Activated naive CD4-positive, alpha-beta T cell treated with Interleukin-2 at 50 U/mL for 16 hours (primary cell): ENCODE data around the gene CDNF.

ENCODE experiments used
- DNase-seq: peaks from one replicate; pipeline ENCODE4 v3.0.0-alpha.2; 2020

Gene CDNF

GRCh38 chr10:14784459-14785055 is 53.3 kb downstream of the CDNF start:
- no peak for DNase-seq

DNA sequence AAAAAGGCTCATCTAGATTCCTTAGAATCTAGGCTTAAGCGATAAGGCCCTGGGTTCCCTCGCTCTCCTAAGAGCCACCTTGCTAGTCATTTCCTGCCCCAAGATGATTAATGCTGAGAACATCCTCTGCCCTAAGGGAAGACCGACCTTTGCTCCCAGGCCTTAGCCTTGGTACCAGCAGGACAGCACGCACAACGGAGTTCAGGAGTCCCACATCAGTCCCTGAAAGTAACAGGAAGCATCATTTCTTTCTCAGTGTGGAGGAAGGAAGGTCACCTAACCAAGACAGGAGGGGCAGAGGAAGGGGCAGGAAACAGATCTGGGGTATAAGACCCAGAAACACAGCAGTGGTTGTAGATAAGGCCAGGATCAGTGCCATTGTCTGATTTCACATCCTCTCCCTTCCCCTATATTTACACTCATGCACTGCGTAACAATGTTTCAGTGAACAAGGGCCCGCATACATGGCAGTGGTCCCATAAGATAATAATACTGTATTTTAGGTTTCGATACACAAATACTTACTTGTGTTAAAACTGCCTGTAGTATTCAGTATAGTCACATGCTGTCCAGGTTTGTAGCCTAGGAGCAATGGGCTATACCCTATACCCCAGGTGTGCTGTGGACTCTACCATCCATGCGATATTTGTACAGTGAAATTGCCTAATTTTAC is 55.0 kb downstream of the CDNF start:
- DNase-seq = no peak

- no peak for DNase-seq
Measured at GRCh38 chr10:14781763-14782162, 56.1 kb downstream of the CDNF start.

DNA sequence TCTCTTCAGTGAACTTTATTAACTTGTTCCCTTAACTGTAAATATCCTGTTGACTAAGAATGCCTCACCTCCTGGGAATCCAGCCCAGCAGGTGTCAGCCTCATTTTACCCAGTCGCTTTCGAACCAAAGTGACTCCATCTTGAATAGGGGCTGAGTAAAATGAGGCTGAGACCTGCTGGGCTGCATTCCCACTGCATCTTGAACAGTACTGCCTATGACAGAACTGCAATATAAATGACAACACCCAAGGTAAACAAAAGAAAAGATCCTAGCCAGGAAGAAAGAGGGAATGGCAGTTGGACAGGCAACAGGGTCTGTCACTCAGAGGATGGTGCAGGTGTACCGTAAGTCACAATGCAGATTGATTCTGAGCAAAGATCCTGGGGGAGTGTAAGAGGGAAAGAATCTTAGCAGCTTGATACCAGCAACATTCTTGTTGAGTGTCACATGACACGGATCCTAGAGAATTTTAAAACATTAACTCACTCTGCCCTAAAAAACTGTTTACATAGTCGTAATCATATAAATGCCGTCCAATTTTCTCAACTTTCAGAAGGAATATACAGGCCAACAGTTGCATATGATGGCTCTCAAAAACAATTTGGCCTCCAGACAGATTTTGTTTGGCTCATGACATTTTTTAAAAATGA is 58.7 kb downstream of the CDNF start:
- no peak for DNase-seq

- no peak for DNase-seq
Measured at GRCh38 chr10:14776546-14776945, 61.3 kb downstream of the CDNF start.

GRCh38 chr10:14775656-14776055 is 62.2 kb downstream of the CDNF start:
- no peak for DNase-seq

- no peak for DNase-seq
Measured at GRCh38 chr10:14774797-14775196, 63.0 kb downstream of the CDNF start, which contains the start of gene FAM107B. FAM107B (minus strand) TSS chr10:14774897; CDS start chr10:14774663, 234 bp downstream.

GRCh38 chr10:14774214-14774580 is 63.6 kb downstream of the CDNF start:
- no peak for DNase-seq

DNA sequence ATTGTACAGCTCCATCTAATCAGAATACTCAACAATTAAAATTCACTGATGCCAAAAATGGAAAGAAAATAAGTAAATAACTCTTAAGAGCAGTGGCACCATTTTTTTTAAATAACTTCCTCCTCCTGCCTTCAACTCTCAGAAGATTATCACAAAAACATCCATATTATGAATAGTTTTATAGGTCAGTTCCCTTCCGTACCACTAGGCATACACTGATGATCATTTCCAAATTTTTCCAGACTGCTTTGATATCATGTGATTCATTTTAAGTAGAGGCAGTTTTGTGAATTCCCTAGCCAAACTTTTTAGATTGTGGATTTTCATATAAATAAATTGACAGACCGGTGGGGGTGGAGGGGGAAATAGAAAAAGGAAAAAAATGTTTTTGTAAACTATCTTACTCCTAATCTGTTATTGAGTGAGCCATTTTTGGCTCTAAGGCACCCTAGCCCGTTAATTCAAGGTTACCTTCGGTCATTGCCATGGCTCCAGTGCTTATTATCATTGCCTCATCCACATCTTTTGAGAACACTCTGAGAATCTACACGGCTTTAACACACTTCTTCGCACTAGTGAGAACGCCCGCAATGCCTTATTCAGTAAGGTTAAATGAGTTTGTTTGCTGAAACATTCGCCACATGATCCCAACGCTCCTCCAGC is 64.2 kb downstream of the CDNF start:
- DNase-seq = no peak

DNA sequence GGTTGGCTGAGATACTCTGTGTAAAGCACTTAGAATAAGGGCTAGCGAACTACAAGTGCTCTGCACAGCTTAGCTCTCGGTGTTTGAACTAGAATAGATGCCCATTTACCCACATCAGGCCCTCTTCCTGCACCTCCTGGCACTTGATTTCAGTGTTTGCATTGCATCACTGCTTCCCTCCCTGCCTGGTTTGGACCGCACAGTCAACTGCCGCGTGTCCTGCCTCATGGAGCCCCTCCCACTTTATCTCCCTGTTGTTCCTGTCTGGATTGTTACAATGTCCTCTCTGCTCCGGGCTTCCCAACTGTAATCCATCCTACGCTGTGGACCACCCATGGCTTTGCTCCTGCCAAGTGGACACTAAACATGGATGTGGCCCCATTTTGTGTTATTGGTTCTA is 65.4 kb downstream of the CDNF start:
- DNase-seq = no peak

- DNase-seq = no peak
Measured at GRCh38 chr10:14770927-14771326, 66.9 kb downstream of the CDNF start.
